Measurements from ENCODE around the gene PTPRCAP. TPM values are rescaled to one million over a fixed set of nuclear protein-coding genes. Genes with fewer than 3 reads are reported as not detected.

The PTPRCAP gene
- total RNA-seq, 1 experiment from 2014 or later = 1.7 TPM

- no peak overlapping the region for H2AK5ac ChIP-seq (ENCODE audit: insufficient read length, low read length)
- TF ChIP-seq CTCF (conservative IDR thresholded peaks at IDR 0.05) = no peak
- H3K4me3 Mint-ChIP-seq = no peak overlapping the region
Measured at GRCh38 chr11:67458266-67458665, 20.8 kb upstream of the PTPRCAP start.

More at GRCh38 chr11:67458266-67458665, 20.8 kb upstream of the PTPRCAP start:
- Histone ChIP-seq H3K23ac (ENCODE audit: insufficient read length, low read depth, low read length) (no peak overlapping the region), H2BK15ac (ENCODE audit: low read depth, low read length) (no peak overlapping the region), H3K14ac (ENCODE audit: insufficient read depth, low read length) (no peak overlapping the region), H2BK120ac (ENCODE audit: low read depth, low read length, poor library complexity, severe bottlenecking) (no peak overlapping the region), H3K4me2 (ENCODE audit: insufficient read depth, insufficient read length, low read length) (no peak overlapping the region), H3K4ac (ENCODE audit: low read depth, low read length) (no peak overlapping the region), H3T11ph (ENCODE audit: low read length) (no peak overlapping the region), H4K8ac (replicated peaks; ENCODE audit: insufficient read length, low read depth, low read length) (no peak overlapping the region), H3K27ac (ENCODE audit: insufficient read length, low read depth, low read length) (no peak overlapping the region), H3K27me3 (ENCODE audit: insufficient read depth, low read length) (no peaks in the 10 kb centered on the region), H4K20me1 (ENCODE audit: control insufficient read depth, insufficient read depth, insufficient read length) (no peaks in the 10 kb centered on the region), H3K9me3 (ENCODE audit: control insufficient read depth, low read depth, low read length) (no peaks in the 10 kb centered on the region), H3K79me2 (ENCODE audit: insufficient read depth, low read length) (no peaks in the 10 kb centered on the region), H3K56ac (ENCODE audit: insufficient read length, low read depth, low read length) (no peak overlapping the region), H3K9ac (ENCODE audit: extremely low read depth, insufficient read length, low read length) (no peak overlapping the region), H3K79me1 (ENCODE audit: insufficient read depth, low read depth, low read length, poor library complexity, severe bottlenecking) (no peaks in the 10 kb centered on the region), H4K91ac (ENCODE audit: insufficient read length, low read depth, low read length) (no peak overlapping the region), H2BK5ac (ENCODE audit: insufficient read length, low read length) (no peak overlapping the region), H3K23me2 (ENCODE audit: insufficient read length, low read depth, low read length, poor library complexity, severe bottlenecking) (peaks cover 5% of the 10 kb centered on the region), H2BK20ac (ENCODE audit: low read depth, low read length, poor library complexity, severe bottlenecking) (no peak overlapping the region), H3K18ac (ENCODE audit: insufficient read length, low read depth, low read length) (no peak overlapping the region), H4K5ac (ENCODE audit: insufficient read length, low read depth, low read length) (no peak overlapping the region), H2BK12ac (ENCODE audit: insufficient read length, low read depth, low read length) (no peak overlapping the region), H2AFZ (ENCODE audit: low read length) (no peak overlapping the region), H3K4me1 (ENCODE audit: insufficient read depth, low read length) (no peaks in the 10 kb centered on the region)
- no peaks in the 10 kb centered on the region; a peak in 1 of 5 replicates for H3K9me3 Mint-ChIP-seq
- no peak overlapping the region for H3K27ac Mint-ChIP-seq
- WGBS (ENCODE audit: extremely low coverage, insufficient read length, low lambda C conversion rate) = no CpG with 5 or more reads among the region's 19 CpGs
- peaks cover 14% of the 10 kb centered on the region for H3K27me3 Mint-ChIP-seq (ENCODE audit: low read depth)
- H3K4me1 Mint-ChIP-seq = no peaks in the 10 kb centered on the region
- H3K36me3 Mint-ChIP-seq (ENCODE audit: insufficient read depth in 1 of 3, low read depth in 3 of 3) = no peaks in the 10 kb centered on the region
- no peak for DNase-seq
